Fibroblast of the aortic adventitia (primary cell): Measurements from ENCODE around the gene MRGPRX1. TPM values are rescaled to one million over a fixed set of nuclear protein-coding genes. Genes with fewer than 3 reads are reported as not detected.
A peak's percentile ranks its signal among the peaks of the same experiment; 100 is the strongest.

Source experiments
- DNase-seq: peaks from one replicate; pipeline ENCODE4 v3.0.0-alpha.2; 2010; ENCODE audit warnings: low read depth
- H3K4me3 ChIP-seq: 2 replicates; pipeline ENCODE4 v1.5.1; 2011; ENCODE audit warnings: low read depth, mild to moderate bottlenecking, control low read depth, low read length, moderate library complexity
- CTCF ChIP-seq: IDR thresholded peaks from 2 replicates; pipeline ENCODE4 v1.5.1; 2011; ENCODE audit warnings: mild to moderate bottlenecking, low read length, control low read depth, inconsistent platforms; ENCODE audit not compliant: insufficient read depth
- total RNA-seq: library from RNA; depleted of rRNA; stranded (reverse); fragments of >200 nt; gene quantifications from 2 replicates; pipeline ENCODE4 v1.2.3, GENCODE V29; 2012; ENCODE audit warnings: low replicate concordance

Gene MRGPRX1
- not detected in 2 replicates for total RNA-seq

- no peak within 1 kb of the TSS for H3K4me3 ChIP-seq
- TF ChIP-seq CTCF: no peak
- no peak for DNase-seq
These were observed at the start of gene MRGPRX1 for GRCh38 chr11:18939314-18939713. Gene MRGPRX1 (minus strand): TSS chr11:18939414. CDS start chr11:18934784, 4,630 bp downstream.

GRCh38 chr11:18987454-18988231 is 48.4 kb upstream of the MRGPRX1 start:
- no peak overlapping the region for H3K4me3 ChIP-seq
- no peak for TF ChIP-seq CTCF
- DNase-seq: peak; percentile 2

- no peak for DNase-seq
- TF ChIP-seq CTCF: no peak
- no peak overlapping the region for H3K4me3 ChIP-seq
These were observed 47.5 kb upstream of the MRGPRX1 start for GRCh38 chr11:18986744-18987143.

GRCh38 chr11:18981897-18982296 is 42.7 kb upstream of the MRGPRX1 start:
- DNase-seq: no peak
- TF ChIP-seq CTCF: no peak
- no peak overlapping the region for H3K4me3 ChIP-seq

GRCh38 chr11:18974192-18974591 is 35.0 kb upstream of the MRGPRX1 start:
- H3K4me3 ChIP-seq: no peak overlapping the region
- no peak for DNase-seq
- TF ChIP-seq CTCF: no peak

- H3K4me3 ChIP-seq: no peak overlapping the region
- no peak for TF ChIP-seq CTCF
- no peak for DNase-seq
These were observed 33.1 kb upstream of the MRGPRX1 start for GRCh38 chr11:18972336-18972735.
